HG03039 (cell line): ENCODE results near the gene FSTL5.

Experiments used
- ATAC-seq: cut with Tn5 transposase; IDR thresholded peaks from one replicate; pipeline ENCODE4 v1.9.1; 2021; ENCODE audit warnings: mild to moderate bottlenecking, moderate library complexity; ENCODE audit not compliant: unreplicated experiment

The FSTL5 gene

DNA sequence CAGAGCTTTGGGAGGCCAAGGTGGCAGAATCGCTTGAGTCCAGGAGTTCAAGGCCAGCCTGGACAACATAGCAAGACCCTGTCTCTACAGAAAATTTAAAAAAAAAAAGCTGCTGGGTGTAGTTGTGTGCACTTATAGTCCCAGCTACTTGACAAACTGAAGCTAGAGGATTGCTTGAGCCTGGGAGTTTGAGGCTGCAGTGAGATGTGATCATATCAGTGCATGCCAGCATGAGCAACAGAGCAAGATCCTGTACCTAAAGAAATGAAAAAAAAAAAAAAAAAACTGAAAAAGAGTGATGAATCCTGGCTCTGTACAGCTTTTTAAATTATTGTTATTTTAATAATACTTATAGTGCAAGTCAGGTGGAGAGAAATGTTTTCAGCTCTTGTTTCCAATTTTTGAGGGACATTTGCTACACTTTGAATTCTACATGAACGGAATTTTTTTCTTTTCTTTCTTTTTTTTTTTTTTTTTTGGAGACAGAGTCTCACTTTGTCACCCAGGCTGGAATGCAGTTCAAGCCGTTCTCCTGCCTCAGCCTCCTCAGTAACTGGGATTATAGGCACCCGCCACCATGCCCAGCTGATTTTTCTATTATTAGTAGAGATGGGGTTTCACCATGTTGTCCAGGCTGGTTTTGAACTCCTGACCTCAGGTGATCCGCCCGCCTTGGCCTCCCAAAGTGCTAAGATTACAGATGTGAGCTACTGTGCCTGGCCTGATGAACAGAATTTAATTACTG, 215.6 kb downstream of the FSTL5 start:
- ATAC-seq = no peak

DNA sequence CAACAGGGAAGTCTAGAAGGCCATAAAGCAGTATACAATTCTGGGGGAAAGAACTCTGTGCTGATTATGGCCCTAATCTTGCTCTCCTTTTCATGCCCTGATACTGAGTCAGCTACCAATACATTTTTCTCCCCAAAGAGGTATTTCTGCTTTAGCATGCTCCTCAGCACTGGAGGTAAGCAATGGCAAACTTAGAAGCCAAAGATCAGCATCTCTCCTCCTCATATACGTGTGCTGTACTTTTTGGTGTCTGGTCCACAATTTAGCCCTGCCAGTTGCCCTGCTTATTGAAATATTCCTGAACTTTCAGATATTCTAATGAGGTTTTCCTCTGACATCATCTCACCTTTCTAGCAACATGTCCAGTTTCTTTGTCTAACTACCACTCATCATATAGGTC, 226.2 kb downstream of the FSTL5 start:
- ATAC-seq = no peak

DNA sequence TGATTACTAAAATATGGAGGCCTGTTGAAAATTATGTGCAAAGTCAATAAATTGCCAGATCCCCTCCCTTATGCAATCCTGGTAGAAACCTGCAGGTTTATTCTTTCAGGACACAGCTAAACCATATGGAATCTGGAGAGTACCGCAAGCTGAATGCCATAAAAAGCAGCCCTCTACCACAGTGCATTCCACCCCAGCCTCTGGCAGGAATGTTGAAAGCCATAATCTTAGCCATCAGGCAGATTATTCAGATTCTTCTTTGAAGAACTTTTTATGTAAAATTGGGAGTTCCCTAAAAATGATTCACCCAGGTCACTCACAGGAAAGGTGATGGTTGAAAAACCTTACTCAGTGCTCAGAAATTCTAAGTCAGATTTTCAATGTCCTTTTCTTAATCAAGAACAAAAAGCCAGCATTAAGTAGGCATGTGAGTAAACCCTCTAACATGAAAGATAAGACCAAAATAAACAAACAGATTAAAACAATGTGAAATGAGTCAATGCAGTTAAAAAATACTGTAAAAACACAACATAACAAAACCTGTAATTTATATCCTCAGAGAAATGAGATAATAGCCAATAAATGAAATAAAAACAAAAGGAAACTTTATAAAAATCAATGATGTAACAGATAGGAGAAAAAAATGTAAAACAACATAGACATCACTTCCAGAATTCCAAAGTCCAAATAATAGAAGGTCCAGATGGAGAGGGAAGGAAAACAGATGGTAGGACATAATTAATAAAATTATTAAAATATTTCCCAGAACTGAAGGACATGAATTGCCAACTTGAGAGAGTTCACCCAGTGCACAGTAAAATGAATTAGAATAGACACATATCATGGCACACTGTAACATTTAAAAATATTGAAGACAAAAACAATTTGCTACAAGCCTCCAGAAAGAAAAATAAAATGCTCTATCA, 226.9 kb downstream of the FSTL5 start:
- no peak for ATAC-seq

DNA sequence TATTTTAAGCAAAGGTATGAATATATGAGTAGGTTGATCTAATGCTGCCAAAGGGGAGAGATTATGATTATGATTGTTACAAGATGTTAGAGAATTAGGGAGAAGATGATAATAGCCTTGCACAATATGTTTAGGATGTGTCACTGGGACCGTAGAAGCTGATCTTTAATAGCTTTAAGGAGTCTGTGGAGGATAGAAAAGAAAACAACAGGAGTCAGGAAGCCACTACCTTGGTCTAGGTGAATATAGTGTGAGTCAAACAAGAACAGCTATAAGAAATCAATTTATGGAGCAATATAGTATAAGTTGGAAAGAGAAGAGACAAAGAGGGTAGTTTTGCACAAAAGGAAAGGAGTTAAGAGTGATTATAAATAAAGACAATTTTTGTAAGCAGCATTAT, 232.7 kb downstream of the FSTL5 start:
- no peak for ATAC-seq

DNA sequence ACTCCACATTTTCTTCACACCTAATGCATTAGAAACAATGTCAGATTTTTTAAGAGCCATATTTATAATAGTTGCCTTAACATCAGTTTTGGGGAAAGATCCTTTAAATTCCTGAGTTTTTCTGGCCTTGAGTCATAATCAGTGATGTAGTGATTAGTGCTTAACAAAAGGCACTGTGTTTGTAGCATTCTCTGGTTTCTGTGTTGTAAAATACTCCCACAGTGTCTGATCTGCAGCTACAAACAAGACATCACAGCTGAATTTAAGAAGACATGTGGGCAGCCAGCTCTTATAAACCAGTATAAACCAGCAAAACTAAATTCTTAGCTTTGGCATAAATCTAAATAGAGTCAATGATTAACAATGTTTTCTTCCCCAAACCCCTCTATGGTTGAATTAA, 233.8 kb downstream of the FSTL5 start:
- no peak for ATAC-seq

DNA sequence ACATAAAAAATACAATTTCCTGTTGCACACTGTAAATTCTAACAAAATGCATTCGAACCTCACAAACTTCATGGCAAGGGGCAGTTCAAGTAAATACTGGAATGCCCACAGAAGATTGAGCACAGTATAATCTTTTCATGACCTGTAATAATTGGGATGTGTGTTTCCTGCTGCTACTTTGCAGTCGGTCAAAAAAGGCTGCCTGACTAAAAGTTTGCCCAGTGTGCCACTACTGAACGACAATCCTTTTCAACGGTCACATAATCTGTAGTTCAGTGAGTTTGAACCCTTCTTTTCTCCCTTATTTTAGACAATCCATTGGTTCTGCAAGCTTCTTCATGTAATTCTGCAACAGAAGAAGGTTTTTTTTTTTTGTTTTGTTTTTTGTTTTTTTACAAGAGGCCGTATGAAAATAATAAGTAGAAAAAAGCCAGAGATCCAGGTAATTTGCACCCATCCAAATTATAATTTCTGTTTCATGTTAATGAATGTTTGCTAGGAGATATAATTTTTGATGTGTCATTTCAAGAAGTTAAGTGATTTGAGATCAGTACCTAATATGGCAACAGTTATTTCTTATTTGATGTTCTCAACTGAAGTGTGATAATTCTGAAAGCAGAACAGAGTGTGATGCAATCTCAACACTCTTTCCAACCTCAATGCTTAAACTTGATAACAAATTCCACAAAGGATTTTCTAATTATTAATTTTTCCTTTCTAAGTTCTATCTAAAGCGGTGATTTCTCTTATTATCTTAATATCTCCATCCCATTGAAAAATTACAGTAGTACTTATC, 237.6 kb downstream of the FSTL5 start:
- no peak for ATAC-seq

DNA sequence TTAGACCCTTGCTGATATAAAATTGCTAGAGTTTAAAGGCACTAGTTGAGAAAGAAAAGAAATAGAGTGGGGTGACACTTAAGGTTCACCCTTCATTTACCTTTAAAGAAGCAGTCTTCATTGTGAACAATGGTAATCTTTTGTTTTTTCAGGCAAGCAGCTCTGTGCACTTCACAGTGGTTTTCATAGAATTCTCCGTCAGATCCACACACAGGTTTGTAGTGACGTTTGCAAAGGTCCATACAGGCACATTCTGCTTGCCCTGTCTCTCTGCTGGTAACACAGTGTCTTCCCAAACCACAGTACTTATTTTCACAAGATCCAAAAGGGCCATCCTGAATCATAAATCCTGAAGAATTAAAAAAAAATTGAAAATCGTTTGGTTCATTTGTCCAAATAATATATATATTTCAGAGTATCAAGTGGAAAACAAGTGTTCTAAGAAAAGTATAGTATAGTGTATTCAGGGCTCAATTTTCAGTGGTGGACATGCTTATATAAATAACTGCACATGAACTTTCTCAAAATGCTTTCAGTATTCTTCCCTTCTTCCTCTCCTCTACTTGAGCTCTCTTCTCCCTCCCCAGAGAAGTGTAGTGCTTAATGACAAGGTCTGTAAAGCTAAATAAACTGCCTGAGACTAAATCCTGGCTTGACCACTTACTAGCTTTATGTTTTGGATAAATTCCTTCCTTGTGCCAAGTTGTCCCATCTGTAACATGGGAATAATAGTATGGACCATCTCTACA, 243.3 kb downstream of the FSTL5 start:
- ATAC-seq = no peak

DNA sequence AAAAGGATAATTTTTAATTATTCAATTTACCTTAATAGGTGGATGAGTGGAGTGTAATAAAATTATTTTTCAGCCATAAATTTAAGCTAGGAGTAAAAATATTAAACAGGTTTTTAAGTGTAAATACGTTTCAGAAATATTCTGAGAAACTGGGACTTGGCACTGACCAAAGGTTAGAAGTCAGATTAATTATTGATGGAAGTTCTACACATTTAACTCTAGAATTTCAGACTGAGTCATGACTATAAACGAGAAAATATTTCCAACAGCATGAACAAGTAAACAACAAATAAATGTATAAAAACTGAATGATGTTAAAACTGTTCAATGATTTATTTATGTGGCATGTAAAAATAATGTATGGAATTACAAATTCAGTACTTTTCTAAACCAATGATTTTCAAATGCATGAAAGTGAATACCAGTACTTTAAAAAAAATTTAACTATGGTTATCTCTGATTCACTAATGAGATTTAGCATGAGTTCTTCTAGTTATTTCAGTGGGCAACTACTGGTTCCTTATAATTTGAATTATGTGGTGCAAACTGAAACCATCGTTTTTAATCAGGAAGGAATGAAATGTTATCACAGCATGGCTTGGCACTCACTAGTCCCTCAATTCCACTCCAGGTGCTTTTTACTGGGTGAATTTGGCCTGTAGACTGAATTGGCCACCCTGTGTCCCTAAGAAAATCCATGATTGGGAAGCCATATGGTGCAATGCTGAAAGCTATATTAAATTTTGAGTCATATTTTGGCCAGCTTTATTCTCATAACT, 244.2 kb downstream of the FSTL5 start:
- ATAC-seq = no peak

DNA sequence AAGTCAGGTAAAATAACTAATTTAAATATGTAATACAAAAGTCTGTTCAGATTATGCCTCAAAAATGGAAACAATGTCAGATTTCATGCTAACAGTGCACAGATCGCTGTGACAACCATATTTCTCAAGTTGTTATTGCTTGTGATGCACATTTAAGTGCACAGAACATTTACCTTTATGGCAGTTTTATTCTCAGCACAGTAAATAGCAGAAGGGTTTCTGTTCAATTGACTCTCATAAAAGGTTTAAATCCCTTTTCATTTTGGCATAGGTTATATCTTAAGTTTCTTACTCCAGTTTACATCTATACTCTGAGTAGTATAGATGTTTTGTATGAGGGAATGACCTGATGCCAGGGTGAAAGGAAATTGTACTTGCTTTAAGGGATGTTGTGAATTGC, 247.8 kb downstream of the FSTL5 start:
- no peak for ATAC-seq

DNA sequence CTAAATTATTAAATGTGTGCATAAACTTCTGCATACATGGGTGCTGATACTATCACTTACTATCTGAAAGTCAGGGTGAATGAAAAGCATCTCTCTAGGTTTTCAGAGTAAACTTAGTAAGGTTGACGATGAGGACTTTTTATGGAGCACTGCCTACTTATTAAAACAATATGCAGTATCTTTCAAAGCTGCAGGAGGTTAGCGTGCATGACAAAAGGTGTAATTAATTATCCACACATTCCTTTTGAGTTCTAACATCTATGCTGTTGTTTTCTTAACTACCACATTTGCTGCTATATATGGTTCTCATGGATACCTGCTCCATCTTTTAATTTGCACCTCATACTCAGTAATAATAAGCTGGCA, 256.2 kb downstream of the FSTL5 start:
- no peak for ATAC-seq

DNA sequence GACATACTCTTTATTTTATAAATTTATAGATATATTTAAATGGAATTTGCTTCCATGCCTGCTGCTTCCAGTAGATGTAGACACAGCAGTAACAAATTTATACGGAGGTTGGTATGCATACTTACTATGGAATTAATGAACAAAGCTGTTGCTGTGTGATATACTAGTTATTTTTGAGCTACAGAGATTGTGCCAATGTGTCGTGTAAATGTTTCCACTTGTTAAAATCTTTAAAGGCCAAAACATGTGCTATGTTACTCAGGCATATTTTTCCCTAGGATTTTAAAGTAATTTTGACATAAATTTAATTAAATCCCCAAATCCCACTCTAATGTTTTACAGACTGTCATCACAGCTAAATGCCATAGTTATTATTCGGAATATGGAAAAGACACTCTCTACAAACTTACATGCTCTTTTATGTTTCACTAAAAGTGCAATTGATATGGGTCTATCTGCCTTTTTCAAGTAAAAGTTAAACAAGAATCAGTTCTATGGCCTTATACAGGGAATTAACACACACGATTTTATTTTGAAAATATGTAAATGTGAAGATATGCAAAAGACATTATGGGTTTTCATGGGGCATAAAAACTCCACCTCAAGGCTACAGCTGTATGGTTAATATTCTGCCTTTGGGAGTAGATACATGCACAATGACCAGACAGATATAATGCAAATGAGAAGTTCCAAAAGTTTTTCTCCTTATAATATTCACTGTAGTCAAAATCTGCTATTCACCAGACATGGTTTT, 256.8 kb downstream of the FSTL5 start:
- ATAC-seq = no peak

DNA sequence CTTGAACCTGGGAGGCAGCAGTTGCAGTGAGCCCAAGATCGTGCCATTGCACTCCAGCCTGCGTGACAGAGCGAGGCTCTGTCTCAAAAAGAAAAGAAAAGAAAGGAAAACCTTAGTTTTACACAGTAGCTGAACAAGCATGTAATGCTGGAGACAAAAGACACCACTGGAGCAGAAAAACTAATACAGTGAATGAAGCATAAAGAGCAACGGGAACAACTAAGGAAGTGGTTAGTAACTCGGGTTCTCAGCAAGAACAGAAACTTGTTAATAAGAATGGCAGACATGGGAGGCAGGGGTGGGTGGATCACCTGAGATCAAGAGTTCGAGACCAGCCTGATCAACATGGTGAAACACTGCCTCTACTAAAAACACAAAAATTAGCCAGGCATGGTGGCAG, 263.7 kb downstream of the FSTL5 start:
- ATAC-seq = no peak

DNA sequence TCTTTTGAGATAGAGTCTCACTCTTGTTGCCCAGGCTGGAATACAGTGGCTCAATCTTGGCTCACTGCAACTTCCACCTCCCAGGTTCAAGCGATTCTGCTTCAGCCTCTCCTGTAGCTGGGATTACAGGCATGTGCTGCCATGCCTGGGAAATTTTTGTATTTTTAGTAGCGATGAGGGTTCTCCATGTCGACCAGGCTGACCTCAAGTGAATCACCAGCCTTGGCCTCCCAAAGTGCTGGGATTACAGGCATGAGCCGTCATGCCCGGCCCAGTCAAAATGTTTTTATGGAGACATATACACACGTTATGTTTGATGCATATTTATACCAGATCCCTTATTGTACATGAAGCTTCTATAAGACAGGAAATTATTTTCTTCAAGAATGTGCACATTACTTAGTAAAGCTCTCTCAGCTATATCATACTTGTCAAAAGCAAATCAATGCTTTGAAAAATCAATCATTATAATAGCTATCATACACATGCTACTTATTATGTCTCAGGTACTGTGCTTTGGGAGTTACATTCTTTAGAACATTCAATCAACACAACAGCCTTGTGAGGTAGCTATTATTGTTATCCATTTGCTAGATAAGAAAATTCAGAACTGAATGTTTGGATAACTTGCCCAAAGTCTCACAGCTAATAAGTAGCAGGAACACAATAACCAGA, 269.2 kb downstream of the FSTL5 start:
- ATAC-seq = no peak

DNA sequence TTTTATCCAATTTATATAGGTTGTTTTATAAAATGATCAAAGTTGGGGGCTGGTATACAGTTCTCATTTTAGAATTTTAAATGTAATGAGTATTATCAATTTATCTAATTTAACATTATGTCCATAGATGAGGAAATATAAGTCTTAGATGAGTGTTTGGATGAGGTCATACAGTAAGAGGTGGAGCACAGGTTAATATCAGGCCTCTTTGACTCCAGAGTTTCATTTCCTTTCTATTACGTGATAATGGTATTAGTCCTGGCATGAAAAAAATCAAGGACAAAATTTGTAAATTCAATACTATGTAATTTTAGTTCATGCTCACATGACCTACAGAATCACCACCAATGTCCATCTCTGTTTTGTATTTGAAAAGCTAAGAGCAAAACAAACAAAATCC, 269.8 kb downstream of the FSTL5 start:
- ATAC-seq = no peak

DNA sequence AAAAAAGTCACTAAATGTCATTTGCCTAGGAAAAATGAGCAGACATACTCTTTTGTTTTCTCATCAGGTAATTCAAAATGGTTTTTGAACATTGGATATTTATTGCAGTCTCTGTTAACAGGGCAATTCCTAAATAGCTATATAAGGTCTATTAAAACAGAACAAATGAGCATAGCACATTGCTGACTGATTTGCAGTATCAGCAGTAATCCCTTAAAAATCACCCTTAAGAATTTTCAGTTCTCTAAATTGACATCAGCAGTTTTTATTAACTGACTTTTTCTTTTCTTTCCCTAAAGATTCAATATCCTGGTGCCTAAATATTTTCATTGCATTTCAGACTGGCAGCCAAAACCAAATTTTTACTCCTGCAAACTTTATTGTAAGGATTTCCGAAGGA, 270.2 kb downstream of the FSTL5 start:
- ATAC-seq = no peak

DNA sequence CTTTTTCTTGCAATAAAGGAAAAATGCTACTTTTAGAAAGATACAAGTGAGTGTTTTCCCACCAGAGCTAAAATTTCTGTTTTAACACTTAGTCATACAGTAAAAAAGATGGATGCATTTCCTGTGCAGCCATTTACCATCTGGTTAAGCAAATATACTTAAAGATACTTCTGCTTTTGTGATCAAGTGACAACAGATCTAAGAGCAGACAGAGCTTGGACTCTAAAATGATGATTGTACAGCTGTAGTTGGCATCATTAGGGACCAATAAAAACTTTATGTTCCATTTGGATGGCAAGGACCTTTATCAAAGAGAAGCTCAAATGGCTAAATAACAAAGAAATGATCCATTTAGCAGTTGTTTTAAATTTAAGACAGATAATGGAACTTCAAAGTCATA, 270.8 kb downstream of the FSTL5 start:
- ATAC-seq = no peak

DNA sequence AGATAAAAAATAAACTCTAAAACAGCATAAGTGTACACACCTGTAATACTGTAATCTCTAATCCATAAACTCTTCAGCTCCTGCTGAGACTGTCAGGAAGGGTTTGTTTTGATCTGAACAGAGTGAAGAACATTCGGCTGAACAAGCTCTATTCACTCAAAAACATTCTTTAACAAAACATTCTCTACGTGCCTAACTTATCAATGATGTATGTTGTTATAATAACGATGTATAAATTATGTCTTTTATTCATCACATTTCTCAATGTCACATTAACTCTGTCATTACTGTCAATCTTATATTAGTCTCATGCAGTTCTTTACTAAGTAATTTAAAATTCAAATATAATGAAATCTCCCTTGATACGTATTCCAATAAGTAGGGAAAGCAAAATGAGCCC, 280.6 kb downstream of the FSTL5 start:
- ATAC-seq = no peak

DNA sequence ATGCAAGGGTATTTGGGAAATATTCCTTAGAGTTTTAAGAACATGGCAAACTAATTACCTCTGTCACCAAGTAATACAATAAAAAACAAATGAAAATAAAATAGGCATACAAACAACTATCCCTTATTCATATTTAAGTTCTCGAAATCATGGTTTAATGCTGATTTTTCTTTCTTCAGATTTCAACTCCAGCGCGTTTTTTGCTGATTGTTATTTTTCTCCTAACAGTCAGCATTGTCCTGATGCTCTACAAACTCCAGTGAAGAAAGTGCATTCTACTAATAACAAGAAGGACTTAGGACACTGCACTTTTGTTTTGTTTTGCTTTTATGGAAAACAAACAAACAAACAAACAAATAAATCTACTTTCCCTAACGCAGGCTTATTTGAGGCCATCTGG, 282.4 kb downstream of the FSTL5 start:
- no peak for ATAC-seq

DNA sequence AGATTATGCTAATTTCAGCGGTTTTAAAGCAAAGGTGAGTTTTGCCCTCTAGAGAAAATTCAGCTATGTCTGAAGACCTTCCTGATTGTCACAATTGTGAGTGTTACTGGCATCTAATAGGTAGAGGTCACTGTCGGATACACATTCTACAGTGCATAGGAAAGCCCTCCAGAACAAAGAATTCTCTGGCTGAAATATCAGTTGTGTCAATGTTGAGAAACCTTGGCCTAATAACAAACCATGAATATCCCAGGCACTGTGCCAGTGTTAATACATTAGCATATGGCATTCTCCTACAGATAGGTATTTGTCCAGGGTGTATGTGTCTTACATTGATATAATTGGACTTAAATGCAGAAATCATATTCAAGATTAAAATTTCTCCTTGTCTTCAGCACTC, 294.3 kb downstream of the FSTL5 start:
- ATAC-seq = no peak
